NCI-H2081 treated with DMSO at 0.1 percent for 48 hours (cell line): ENCODE measurements around the gene RENBP.

Source experiments
- DNase-seq: peaks from one replicate; lab custom pipeline; 2025; lab: John Stamatoyannopoulos, UW

Gene RENBP

DNA sequence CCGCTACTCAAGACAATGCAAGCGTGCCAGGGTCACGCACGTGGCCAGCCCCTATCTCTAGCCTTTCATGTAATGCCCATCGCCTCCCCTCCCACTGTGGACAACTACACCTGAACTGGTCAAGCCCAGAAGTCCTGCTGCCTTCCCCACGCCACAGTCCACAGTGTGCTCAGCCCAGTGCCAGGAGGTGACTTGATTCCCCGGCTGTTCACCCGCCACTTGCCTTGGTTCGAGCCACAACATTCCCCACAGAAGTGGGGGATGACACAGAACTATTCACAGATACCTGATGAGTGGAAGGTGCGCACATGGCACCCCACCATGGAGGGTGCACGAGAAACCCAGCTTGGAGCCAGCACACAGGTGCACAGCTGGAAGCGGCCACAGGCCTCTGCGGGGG is 25.2 kb downstream of the RENBP start:
- DNase-seq: no peak

DNA sequence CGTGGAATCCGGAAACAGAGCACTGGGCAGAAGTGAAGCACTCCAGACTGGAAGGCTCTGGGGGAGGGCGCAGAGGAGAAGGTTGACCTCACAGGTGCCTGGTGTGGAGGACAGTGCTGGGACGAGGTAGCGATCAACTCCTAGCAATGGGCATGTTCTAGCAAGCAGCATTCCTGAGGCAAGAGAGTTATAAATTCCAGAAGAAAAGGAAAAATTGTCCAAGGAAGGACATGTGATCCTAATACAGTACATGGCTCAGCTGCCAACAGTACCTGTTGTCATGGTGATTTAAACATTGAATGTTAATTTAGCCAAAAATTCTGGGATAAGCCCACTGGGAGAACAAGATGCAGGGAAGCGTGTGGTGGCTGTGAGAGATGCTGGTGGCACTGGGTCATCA is 26.6 kb downstream of the RENBP start:
- no peak for DNase-seq

- DNase-seq: no peak
Measured at GRCh38 chrX:153913701-153914100, 30.7 kb downstream of the RENBP start.

- DNase-seq: no peak
Measured at GRCh38 chrX:153913211-153913610, 31.2 kb downstream of the RENBP start.

- no peak for DNase-seq
Measured at GRCh38 chrX:153911798-153912197, 32.6 kb downstream of the RENBP start.

DNA sequence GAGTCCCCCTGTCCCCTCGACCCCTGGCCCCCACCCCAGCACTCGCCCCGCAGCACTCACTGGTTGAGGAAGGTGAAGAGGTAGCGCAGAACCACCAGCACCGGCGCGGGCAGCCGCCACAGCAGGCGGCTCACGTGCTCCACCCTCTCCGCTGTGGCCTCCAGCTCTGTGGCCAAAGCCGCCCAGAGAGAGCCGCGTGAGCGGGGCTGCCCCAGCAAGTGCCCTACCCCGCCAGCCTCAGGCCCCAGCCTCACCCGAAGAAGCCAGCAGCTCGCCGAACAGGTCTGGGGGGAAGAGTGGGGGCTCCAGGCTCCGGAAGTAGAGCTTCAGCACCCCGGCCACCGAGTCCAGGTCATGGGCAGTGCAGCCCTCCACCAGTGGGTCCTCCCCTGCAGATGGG is 34.0 kb downstream of the RENBP start:
- no peak for DNase-seq

GRCh38 chrX:153909980-153910360 is 34.5 kb downstream of the RENBP start:
- no peak for DNase-seq

DNA sequence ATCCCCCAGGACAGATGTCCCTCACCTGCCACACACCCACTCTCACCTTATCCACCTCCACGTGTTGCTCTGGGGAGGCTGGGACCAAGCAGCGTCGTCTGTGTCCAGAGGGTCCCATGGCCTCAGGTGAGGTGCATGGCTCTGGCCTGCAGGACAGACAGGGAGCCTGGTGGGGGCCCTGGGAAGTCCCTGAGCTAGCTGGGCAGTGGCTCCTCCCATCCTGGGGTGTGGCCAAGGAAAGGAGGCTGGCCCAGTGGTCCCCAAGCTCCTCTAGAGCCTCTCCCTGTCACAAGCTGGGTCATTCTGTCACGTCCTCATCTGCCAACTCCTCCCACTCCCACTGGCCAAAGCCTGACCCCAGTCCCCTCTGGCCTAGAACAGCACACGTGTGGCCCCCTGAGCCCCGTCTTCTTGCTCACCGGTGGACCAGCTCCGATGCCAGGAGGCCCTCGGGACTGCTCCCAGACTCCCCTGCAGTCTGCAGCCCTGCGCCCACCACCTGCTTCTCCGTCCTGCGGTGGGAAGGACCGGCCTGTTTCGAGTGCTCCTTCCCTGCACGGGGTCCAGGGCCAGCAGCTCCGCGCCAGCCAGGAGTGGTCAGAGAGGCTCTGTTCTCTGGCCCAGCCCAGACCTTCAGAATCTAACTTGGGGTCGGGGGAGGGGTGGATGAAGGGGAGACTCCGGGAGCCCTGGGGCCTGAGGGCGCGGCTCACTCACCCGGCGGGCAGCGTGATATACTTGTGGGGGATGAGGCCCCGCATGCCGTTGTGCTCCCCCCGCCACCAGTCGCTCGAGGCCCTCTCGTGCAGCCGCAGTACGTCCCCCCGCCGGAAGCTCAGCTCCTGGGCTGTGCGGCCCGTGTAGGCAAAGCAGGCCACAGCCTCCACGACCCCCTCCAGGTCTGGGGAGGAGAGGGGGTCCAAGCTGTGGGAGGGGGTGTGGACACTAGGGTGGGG is 35.1 kb downstream of the RENBP start:
- DNase-seq: no peak

DNA sequence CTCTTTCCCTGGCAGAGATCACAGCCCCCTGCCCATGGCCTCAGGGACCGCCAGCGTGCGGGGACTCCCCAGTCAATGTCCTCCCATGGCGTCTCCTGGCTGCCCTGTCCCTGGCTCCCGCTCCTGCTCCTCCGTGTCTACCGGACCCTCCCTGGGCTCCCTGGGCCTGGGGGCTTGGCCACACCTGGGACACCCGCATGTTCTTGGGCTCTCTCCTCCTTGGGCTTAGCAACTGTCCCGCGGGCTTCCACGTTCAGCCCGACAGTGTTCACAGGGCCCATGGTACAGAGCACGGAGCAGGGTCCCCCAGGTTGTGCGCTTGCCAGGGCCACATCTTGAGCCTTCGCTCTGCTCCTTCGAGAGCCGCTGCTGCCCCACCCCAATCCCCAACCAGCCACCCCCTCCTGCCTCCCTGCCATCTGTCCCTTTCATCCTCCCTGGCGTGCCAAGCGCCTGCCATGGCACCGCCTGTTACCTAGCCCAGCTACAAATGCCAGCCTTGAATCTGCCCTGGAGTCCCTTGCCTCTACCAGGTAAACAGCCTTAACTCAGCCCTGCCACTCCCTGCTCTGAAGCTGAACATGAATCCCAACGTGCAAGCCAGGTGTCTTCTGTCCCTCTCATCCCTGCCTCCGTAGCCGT is 36.1 kb downstream of the RENBP start:
- no peak for DNase-seq

GRCh38 chrX:153907456-153907855 is 37.0 kb downstream of the RENBP start:
- DNase-seq: no peak

- DNase-seq: no peak
Measured at GRCh38 chrX:153906126-153906917, 38.1 kb downstream of the RENBP start.

GRCh38 chrX:153905481-153906095 is 38.9 kb downstream of the RENBP start:
- DNase-seq: no peak

DNA sequence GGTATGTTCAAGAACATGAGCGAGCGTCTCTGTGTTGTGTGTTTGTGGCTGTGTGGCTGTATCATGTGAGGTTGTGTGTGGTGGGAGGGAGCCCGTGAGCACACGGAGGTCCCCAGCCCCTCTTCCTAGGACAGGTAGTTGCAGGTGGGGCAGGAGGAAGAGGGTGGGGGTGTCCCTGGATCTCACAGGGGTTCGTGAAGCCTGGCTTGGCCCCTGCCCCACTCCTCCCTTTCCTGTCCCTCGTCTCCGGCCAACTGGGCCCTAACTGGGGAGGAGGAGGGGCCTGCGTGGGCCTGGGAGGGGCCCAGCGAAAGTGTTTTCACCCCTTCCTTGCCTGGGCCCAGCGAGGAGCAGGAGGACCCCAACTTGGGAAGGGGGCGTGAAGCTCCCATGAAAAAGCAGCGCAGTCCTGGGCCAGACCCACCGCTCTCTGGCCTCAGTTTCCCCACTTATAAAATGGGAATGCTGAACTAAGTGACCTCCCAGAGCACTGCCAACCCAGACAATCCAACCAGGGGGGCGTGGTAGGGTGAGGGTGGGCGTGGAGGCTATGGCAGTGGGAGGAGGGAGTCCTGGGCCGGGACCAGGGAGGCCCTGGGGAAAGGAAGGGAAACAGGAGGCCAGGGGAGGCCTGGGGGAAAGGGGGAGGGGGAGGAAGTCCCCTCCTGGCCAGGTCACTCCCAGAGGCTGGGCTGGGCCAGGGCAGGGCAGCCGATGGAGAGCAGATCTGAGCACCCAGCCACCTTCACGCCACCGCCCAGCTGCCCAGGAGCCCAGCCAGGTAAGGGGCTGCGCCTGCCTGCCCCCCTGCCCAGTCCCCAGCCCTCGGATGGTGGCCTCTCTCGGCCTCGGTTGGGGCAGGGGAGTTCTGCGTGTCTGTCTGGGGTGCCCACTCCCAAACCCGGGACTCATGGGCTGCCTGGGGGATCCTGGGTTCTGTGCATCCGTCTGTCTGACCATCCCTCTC is 40.2 kb downstream of the RENBP start, which contains the start of gene AVPR2:
AVPR2 (plus strand) TSS at position 683 of the 967 bp plus-strand sequence. CDS start 473 bp downstream, outside the sequence.
- DNase-seq: no peak

- DNase-seq: no peak
Measured at GRCh38 chrX:153903238-153903980, 41.0 kb downstream of the RENBP start.

DNA sequence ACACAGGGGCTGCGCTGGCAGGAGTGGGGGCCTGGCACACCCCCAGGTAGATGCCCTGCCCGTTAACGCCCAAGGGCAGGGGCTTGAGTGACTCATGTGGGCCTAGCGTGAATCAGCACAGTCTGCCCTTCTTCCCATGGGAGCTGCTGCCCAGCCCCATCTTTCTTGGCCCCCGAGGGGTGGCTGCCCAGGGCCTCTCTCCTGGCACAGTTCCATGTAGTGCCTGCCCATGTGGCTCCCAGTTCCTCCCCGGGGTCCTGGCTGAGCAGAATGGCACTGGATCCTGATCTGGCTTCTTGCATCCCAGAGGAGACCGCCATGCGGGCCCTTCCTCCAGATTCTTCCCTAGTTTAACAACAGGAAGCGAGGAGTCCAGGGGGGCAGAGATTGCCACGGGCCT is 42.1 kb downstream of the RENBP start:
- no peak for DNase-seq

- DNase-seq: no peak
Measured at GRCh38 chrX:153901753-153902140, 42.7 kb downstream of the RENBP start.

DNA sequence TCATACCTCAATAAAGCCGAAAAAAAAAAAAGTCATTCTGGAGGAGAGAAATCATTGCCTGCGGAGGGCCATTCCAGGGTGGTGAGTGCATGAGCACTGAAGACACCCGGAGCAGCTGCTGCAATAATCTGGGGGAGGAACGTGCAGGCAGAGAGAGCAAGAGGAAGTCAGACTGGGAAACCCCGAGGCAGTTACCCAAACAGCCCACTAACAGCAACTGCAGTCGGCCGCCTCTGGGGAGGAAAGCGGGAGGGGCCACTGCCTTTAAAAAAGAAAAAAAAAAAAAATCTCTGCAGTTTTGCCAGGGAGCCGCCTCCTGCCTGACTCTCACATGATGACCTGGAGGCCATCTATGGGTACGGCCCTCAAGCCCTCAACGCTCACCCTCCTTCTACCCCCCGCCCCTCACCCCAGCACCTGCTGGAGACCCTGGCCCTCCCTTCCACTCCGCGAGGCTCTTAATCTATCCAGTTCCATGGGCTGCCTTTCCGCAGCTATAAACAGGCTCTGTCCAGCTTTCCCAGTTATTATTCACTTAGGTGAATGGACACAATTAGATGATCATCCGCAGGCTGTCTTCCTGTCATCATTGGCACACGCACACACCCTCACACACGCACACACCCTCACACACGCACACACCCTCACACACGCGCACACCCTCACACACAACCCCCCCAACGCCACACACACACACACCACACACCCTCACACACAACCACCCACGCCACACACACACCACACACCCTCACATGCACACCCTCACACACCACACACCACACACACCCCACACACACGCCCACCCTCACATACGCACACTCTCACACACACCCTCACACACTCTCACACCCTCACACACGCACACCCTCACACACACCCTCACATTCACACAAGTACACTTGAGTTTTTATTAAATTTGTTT is 43.4 kb downstream of the RENBP start:
- no peak for DNase-seq

DNA sequence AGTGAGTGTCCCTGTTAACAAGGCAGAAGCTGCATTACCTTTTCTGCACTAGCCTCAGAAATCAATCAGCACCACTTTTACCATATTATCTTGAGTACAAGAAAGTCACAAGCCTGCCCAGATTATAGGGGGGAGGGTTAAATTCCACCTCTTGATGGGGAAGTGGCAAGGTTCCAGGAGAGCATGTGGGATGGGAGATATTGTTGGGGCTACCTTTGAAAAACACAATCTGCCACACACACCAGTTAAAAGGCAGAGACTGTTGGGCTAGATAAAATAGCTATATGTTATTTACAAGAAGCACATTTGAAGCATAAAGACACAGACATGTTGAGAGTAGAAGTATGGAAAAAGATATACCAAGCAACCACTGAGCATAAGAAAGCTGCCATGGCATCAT is 46.5 kb downstream of the RENBP start:
- no peak for DNase-seq

- DNase-seq: no peak
Measured at GRCh38 chrX:153889123-153889522, 55.3 kb downstream of the RENBP start.
